ENCODE data around the gene ARID5B. TPM values are rescaled to one million over a fixed set of nuclear protein-coding genes. Genes with fewer than 3 reads are reported as not detected.

Gene ARID5B
- total RNA-seq, 1 experiment from 2014 or later: 0.04 TPM

DNA sequence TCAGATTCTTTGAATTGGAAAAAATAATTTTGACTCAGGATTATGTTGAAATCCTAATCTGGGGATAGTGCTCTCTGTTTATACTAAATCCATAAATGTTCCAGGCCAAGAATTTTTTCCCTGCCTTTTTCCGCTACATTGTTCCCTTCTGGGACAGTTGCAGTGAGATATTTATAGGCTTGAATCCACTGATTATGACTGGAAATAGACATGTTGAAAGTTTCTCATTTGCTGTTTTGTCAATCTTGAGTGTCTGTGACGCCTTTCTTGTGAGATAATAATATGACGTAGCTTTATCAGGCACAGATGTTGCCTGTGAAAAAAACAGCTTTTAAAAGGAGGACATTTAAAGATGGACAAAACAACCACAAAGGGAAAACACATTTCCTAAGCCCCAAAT is 155.9 kb downstream of the ARID5B start:
- Histone ChIP-seq H2BK15ac (ENCODE audit: low read depth, low read length) (no peak overlapping the region), H3K4ac (ENCODE audit: low read depth, low read length) (no peak overlapping the region), H2AK5ac (ENCODE audit: insufficient read length, low read length) (no peak overlapping the region), H4K5ac (ENCODE audit: insufficient read length, low read depth, low read length) (no peak overlapping the region), H3K14ac (ENCODE audit: insufficient read depth, low read length) (no peak overlapping the region), H2BK20ac (ENCODE audit: low read depth, low read length, poor library complexity, severe bottlenecking) (no peak overlapping the region), H4K91ac (ENCODE audit: insufficient read length, low read depth, low read length) (no peak overlapping the region), H3K4me1 (ENCODE audit: insufficient read depth, low read length) (no peaks in the 10 kb centered on the region), H2AFZ (ENCODE audit: low read length) (no peak overlapping the region), H3K23me2 (ENCODE audit: insufficient read length, low read depth, low read length, poor library complexity, severe bottlenecking) (no peaks in the 10 kb centered on the region), H3K27me3 (ENCODE audit: insufficient read depth, low read length) (no peaks in the 10 kb centered on the region), H3K79me2 (ENCODE audit: insufficient read depth, low read length) (no peaks in the 10 kb centered on the region), H3K27ac (ENCODE audit: insufficient read length, low read depth, low read length) (no peak overlapping the region), H2BK120ac (ENCODE audit: low read depth, low read length, poor library complexity, severe bottlenecking) (no peak overlapping the region), H3K79me1 (ENCODE audit: insufficient read depth, low read depth, low read length, poor library complexity, severe bottlenecking) (no peaks in the 10 kb centered on the region), H3K18ac (ENCODE audit: insufficient read length, low read depth, low read length) (no peak overlapping the region), H3K23ac (ENCODE audit: insufficient read length, low read depth, low read length) (no peak overlapping the region), H3K56ac (ENCODE audit: insufficient read length, low read depth, low read length) (no peak overlapping the region), H3K9ac (ENCODE audit: extremely low read depth, insufficient read length, low read length) (no peak overlapping the region), H4K20me1 (ENCODE audit: control insufficient read depth, insufficient read depth, insufficient read length) (no peaks in the 10 kb centered on the region), H3K4me2 (ENCODE audit: insufficient read depth, insufficient read length, low read length) (no peak overlapping the region), H3T11ph (ENCODE audit: low read length) (no peak overlapping the region), H3K9me3 (ENCODE audit: control insufficient read depth, low read depth, low read length) (no peaks in the 10 kb centered on the region), H2BK5ac (ENCODE audit: insufficient read length, low read length) (no peak overlapping the region), H4K8ac (replicated peaks; ENCODE audit: insufficient read length, low read depth, low read length) (no peak overlapping the region), H2BK12ac (ENCODE audit: insufficient read length, low read depth, low read length) (no peak overlapping the region)
- WGBS (ENCODE audit: extremely low coverage, insufficient read length, low lambda C conversion rate): no CpG with 5 or more reads among the region's 3 CpGs
- Mint-ChIP-seq H3K9me3 (no peaks in the 10 kb centered on the region), H3K27ac (no peak overlapping the region), H3K4me3 (no peak overlapping the region), H3K27me3 (ENCODE audit: low read depth) (no peaks in the 10 kb centered on the region), H3K4me1 (no peaks in the 10 kb centered on the region), H3K36me3 (ENCODE audit: insufficient read depth in 1 of 3, low read depth in 3 of 3) (no peaks in the 10 kb centered on the region; a peak in 1 of 7 replicates)
- TF ChIP-seq, protein P1, sequence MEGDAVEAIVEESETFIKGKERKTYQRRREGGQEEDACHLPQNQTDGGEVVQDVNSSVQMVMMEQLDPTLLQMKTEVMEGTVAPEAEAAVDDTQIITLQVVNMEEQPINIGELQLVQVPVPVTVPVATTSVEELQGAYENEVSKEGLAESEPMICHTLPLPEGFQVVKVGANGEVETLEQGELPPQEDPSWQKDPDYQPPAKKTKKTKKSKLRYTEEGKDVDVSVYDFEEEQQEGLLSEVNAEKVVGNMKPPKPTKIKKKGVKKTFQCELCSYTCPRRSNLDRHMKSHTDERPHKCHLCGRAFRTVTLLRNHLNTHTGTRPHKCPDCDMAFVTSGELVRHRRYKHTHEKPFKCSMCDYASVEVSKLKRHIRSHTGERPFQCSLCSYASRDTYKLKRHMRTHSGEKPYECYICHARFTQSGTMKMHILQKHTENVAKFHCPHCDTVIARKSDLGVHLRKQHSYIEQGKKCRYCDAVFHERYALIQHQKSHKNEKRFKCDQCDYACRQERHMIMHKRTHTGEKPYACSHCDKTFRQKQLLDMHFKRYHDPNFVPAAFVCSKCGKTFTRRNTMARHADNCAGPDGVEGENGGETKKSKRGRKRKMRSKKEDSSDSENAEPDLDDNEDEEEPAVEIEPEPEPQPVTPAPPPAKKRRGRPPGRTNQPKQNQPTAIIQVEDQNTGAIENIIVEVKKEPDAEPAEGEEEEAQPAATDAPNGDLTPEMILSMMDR (conservative IDR thresholded peaks at IDR 0.05): no peak
- no peak for DNase-seq
